8988T (cell line): ENCODE results near the gene GIPC3.

Experiments
- DNase-seq: peaks from one replicate; pipeline ENCODE4 v3.0.0; 2011

Gene GIPC3

DNA sequence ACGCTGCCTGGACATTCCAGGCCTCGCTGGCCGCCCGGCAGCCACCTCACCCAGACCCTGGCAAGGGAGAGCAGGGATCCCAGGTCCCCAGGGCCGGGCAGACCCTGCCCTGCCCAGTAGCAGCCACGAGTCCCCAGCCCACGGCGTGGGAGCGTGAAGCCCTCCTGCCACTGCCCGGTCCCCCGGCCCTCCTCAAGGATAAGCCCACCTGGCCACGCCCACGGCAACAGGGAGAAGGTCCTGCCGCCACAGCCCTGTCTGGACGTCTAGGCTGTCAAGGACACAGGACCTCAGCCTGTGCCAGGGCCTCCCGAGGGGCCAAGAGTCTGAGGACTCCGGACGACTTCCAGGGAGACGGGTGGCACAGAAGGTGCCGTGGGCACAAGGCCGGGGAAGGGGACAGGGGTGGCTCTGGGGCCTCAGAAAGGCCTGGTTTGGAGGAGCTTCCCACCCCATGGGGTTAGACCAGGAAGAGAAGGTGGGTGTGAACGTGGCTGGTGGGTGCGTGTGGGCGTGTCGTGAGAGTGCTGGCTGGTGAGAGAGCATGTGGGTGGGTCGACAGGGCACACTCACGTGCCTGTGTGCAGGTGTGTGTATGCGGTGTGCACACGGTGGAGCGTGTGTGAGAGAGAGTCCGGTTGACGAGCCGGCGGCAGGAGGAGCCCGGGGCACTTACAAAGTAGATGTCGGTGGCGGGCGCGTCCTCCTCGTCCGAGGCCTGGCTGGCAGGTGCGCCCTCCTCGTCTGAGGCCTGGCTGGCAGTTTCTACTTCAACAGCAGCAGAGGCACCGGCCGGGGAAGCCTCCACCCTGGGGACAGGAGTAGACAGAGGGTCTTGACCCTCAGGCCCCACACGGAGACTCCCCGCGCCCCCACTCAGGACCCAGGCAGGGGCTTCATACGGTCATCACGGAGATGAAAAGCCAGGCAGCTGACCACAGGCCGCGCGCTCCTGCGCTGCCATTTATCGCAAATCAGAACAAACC, 53.2 kb downstream of the GIPC3 start:
- no peak for DNase-seq

DNA sequence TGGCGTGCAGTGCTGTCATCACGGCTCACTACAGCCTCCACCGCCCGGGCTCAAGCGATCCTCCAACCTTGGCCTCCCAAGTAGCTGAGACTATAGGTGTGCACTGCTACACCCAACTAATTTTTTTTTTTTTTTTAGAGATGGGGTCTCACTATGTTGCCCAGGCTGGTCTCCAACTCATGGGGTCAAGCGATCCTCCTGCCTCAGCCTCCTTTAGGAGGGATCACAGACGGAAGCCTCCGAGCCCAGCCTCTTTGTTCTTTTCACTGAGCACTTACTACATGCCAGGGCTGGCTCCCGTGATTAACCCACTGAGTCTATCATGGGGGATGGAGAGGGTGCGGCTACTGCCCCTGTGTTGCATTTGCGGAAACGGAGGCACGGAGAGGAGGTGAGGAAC, 54.2 kb downstream of the GIPC3 start:
- no peak for DNase-seq

DNA sequence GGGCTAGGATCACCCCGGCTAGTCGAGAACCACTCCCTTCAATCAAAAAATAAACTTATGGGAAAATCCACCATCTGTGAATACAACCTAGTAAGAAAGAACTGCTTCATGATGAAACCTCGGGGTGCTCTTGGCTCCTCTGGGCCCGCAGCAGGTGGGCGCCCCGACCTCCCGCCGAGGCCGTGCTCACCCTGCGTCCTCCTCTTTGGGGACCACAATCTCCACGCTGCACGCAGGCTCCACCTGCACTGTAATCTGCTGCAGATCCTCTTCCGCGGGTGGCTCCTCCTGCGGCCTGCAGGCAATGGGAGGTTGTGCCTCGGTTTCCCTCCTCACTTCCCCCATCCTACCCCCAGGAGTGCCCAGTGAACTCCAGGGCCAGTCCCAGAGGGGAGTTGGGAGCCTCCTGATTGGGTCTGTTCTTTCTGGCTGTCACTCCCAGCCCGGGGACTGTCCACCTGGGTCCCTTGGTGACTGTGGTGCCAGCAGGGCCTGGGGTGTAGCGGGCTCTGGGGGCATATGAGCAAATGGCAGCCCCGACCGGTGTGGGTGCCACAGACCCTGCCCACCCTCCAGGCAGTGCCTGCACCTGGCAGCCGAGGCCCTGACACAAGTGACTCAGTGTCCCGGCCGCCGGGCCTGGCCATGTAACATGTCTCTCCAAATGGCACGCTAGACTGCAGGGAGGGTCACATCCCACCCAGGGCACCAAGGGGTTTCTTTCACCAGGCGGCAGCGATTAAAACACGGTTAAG, 56.4 kb downstream of the GIPC3 start:
- no peak for DNase-seq

DNA sequence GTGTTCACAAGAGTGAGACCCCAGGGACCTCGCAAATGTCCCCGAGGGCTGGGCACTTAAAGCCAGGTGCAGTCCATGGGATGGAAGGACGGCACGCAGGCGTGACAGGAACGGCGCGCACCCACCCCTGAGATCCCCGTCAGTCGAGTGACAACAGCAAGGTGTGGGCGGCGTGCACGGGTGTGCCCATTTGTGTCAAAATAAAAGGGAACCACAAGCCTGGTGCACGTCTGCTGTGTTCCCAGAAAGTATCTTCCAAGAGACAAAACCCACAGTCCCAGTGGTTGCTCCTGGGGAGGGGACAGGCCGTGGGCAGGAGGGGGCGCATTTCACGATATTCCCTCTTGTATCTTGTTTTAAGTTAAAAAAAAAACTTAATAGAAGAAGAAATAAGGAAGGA, 57.0 kb downstream of the GIPC3 start:
- DNase-seq, result no peak
